Stomach (tissue), 4 donors: Measurements from ENCODE around the gene PDXP.

ENCODE experiments used
- CTCF ChIP-seq, 7 experiments: fragments of 450-650 bp in 4 of 7; fragments of 200-600 bp in 3 of 7; sonication (generic) in 3 of 7; IDR thresholded peaks; one replicate each; pipeline ENCODE4 v1.5.1; 2016 to 2019; ENCODE audit warnings: antibody characterized with exemption in 7 of 7, control low read depth in 2 of 7, mild to moderate bottlenecking in 1 of 7
- POLR2A ChIP-seq, 4 donors: fragments of 450-650 bp; IDR thresholded peaks; one replicate each; pipeline ENCODE4 v1.6.1; 2016; ENCODE audit warnings: antibody characterized with exemption in 4 of 4, control low read depth in 2 of 4, mild to moderate bottlenecking in 1 of 4, moderate library complexity in 1 of 4

GRCh38 chr22:37711490-37711889 lies 53.0 kb downstream of the PDXP start:
- no peak for TF ChIP-seq CTCF (IDR thresholded peaks at IDR 0.05)
- TF ChIP-seq POLR2A (IDR thresholded peaks at IDR 0.05): no peak
